CD4-positive, alpha-beta T cell treated with Interleukin-1 beta for 1 hour (primary cell): ENCODE data around the gene MESP1.

Experiments
- DNase-seq, 2 donors: peaks; one replicate each; pipeline ENCODE4 v3.0.0-alpha.2; 2020 to 2022

The MESP1 gene

GRCh38 chr15:89780601-89781000 lies 29.6 kb upstream of the MESP1 start:
- DNase-seq: no peak

GRCh38 chr15:89778861-89779260 lies 27.8 kb upstream of the MESP1 start:
- DNase-seq: no peak

GRCh38 chr15:89777782-89778380 lies 26.8 kb upstream of the MESP1 start:
- DNase-seq: no peak

GRCh38 chr15:89777073-89777751 lies 26.2 kb upstream of the MESP1 start:
- DNase-seq: no peak

GRCh38 chr15:89776274-89777072 lies 25.4 kb upstream of the MESP1 start, which contains the start of gene MESP2:
Gene MESP2 (plus strand): TSS chr15:89776332. CDS start chr15:89776358, 26 bp downstream.
- peak; percentile 42 to 71 for DNase-seq

- DNase-seq: no peak
Measured at GRCh38 chr15:89775815-89776214, 24.8 kb upstream of the MESP1 start.

GRCh38 chr15:89774492-89774891 lies 23.4 kb upstream of the MESP1 start:
- DNase-seq: no peak

GRCh38 chr15:89772932-89773583 lies 22.0 kb upstream of the MESP1 start:
- DNase-seq: no peak

GRCh38 chr15:89770041-89770440 lies 19.0 kb upstream of the MESP1 start:
- DNase-seq: no peak

- no peak for DNase-seq
Measured at GRCh38 chr15:89769366-89769765, 18.3 kb upstream of the MESP1 start.

GRCh38 chr15:89768071-89768500 lies 17.0 kb upstream of the MESP1 start:
- DNase-seq: no peak

GRCh38 chr15:89767411-89767915 lies 16.4 kb upstream of the MESP1 start:
- DNase-seq: no peak

- DNase-seq: no peak
Measured at GRCh38 chr15:89766357-89767311, 15.6 kb upstream of the MESP1 start.

- no peak for DNase-seq
Measured at GRCh38 chr15:89765694-89766093, 14.6 kb upstream of the MESP1 start.

GRCh38 chr15:89761929-89762328 lies 10.9 kb upstream of the MESP1 start:
- DNase-seq: no peak

- DNase-seq: no peak
Measured at GRCh38 chr15:89761009-89761831, 10.2 kb upstream of the MESP1 start.

- peak; percentile 62 to 65 for DNase-seq
Measured at GRCh38 chr15:89760303-89761008, 9.4 kb upstream of the MESP1 start.

GRCh38 chr15:89759835-89760234 lies 8.8 kb upstream of the MESP1 start:
- DNase-seq: no peak

GRCh38 chr15:89758981-89759380 lies 7.9 kb upstream of the MESP1 start:
- no peak for DNase-seq

- DNase-seq: no peak
Measured at GRCh38 chr15:89758283-89758682, 7.2 kb upstream of the MESP1 start.
